ENCODE measurements around the gene KLK14. TPM values are rescaled to one million over a fixed set of nuclear protein-coding genes. Genes with fewer than 3 reads are reported as not detected.

The KLK14 gene
- total RNA-seq, 6 experiments from 2014 or later, result 0.23 TPM; not detected in 5

- Mint-ChIP-seq H3K9me3 (peaks cover 19% of the 10 kb centered on the region), H3K4me1 (ENCODE audit: low read depth) (no peaks in the 10 kb centered on the region), H3K27me3 (ENCODE audit: insufficient read depth) (peaks cover 2% of the 10 kb centered on the region), H3K27ac (no peak overlapping the region), H3K36me3 (ENCODE audit: low read depth) (no peaks in the 10 kb centered on the region), H3K4me3 (no peak overlapping the region)
- no peak for TF ChIP-seq CTCF (IDR thresholded peaks at IDR 0.05)
- no peak for DNase-seq
These were observed 39.2 kb downstream of the KLK14 start for GRCh38 chr19:51043497-51043896.

- no peak for DNase-seq
- no peaks in the 10 kb centered on the region for H3K4me1 Mint-ChIP-seq (ENCODE audit: low read depth)
- H3K27ac Mint-ChIP-seq, result no peak overlapping the region
- no peaks in the 10 kb centered on the region; the same call in 1 of the 2 replicates for H3K27me3 Mint-ChIP-seq (ENCODE audit: insufficient read depth)
- no peak overlapping the region for H3K4me3 Mint-ChIP-seq
- no peak for TF ChIP-seq CTCF (IDR thresholded peaks at IDR 0.05)
- no peaks in the 10 kb centered on the region for H3K36me3 Mint-ChIP-seq (ENCODE audit: low read depth)
- H3K9me3 Mint-ChIP-seq, result peaks cover 24% of the 10 kb centered on the region; the same call in 1 of the 2 replicates
These were observed 42.5 kb downstream of the KLK14 start for GRCh38 chr19:51040151-51040550.

GRCh38 chr19:51036519-51036918, 46.2 kb downstream of the KLK14 start:
- H3K27me3 Mint-ChIP-seq (ENCODE audit: insufficient read depth), result peaks cover 2% of the 10 kb centered on the region
- TF ChIP-seq CTCF (IDR thresholded peaks at IDR 0.05), result no peak
- no peak for DNase-seq
- H3K4me1 Mint-ChIP-seq (ENCODE audit: low read depth), result no peaks in the 10 kb centered on the region
- H3K4me3 Mint-ChIP-seq, result no peak overlapping the region
- peaks cover 11% of the 10 kb centered on the region for H3K36me3 Mint-ChIP-seq (ENCODE audit: low read depth)
- no peak overlapping the region for H3K27ac Mint-ChIP-seq
- H3K9me3 Mint-ChIP-seq, result peaks cover 39% of the 10 kb centered on the region

- H3K4me3 Mint-ChIP-seq, result no peak within 1 kb of the TSS
- no peak within 1 kb of the TSS for H3K27ac Mint-ChIP-seq
- peaks cover 5% of the 10 kb centered on the region for H3K27me3 Mint-ChIP-seq (ENCODE audit: insufficient read depth)
- no peak for TF ChIP-seq CTCF (IDR thresholded peaks at IDR 0.05)
- no peaks in the 10 kb centered on the region for H3K4me1 Mint-ChIP-seq (ENCODE audit: low read depth)
- peaks cover 18% of the 10 kb centered on the region for H3K36me3 Mint-ChIP-seq (ENCODE audit: low read depth)
- no peak for DNase-seq
- peaks cover 47% of the 10 kb centered on the region for H3K9me3 Mint-ChIP-seq
These were observed 48.0 kb downstream of the KLK14 start, which contains the start of gene KLK12 for GRCh38 chr19:51034704-51035103. TSS of gene KLK12 (minus strand) at chr19:51035002. CDS start at chr19:51034621, 381 bp downstream.

- Mint-ChIP-seq H3K36me3 (ENCODE audit: low read depth) (peaks cover 18% of the 10 kb centered on the region), H3K9me3 (peaks cover 50% of the 10 kb centered on the region), H3K27me3 (ENCODE audit: insufficient read depth) (peaks cover 9% of the 10 kb centered on the region), H3K4me3 (no peak overlapping the region), H3K27ac (no peak overlapping the region), H3K4me1 (ENCODE audit: low read depth) (no peaks in the 10 kb centered on the region)
- no peak for TF ChIP-seq CTCF (IDR thresholded peaks at IDR 0.05)
- DNase-seq, result no peak
These were observed 50.8 kb downstream of the KLK14 start for GRCh38 chr19:51031880-51032225.

All from HFFc6 (cell line).